ENCODE data around the gene C1QTNF3. TPM values are rescaled to one million over a fixed set of nuclear protein-coding genes. Genes with fewer than 3 reads are reported as not detected.

C1QTNF3 gene
- total RNA-seq, 1 donor from 2014 or later: 9.8 TPM

DNA sequence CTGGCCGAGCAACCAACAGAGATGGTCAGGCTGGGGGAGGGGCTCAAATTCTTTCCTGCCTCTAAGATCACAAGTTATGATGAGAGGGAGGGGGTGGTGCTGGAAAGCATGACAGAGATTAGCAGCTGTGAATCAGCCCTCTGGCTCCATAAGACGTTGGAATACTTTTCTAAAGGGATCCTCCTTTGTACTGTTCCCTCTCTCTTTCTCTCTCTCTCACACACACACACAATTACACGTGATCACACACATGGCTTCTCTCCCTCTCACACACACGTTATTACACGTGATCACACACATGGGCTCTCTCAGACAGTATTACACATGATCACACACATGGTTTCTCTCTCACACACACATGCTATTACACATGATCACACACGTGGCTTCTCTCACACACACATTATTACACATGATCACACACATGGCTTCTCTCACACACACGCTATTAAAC lies 58.3 kb downstream of the C1QTNF3 start, which contains the start of gene SLC45A2:
TSS of gene SLC45A2 (minus strand) at position 23 of the 454 bp plus-strand sequence. CDS start 110 bp downstream, outside the sequence.
- peaks cover 20% of the 10 kb centered on the region for H3K36me3 Mint-ChIP-seq
- no peaks in the 10 kb centered on the region for H3K27me3 Mint-ChIP-seq (ENCODE audit: low read depth)
- H3K4me1 Mint-ChIP-seq: no peaks in the 10 kb centered on the region
- H3K9me3 Mint-ChIP-seq: no peaks in the 10 kb centered on the region
- no peak within 1 kb of the TSS for H3K4me3 Mint-ChIP-seq
- DNase-seq (ENCODE audit: low spot score in 2 of 2, unreplicated experiment in 2 of 2): no peak
- H3K27ac Mint-ChIP-seq: no peak within 1 kb of the TSS
- TF ChIP-seq, protein P1, sequence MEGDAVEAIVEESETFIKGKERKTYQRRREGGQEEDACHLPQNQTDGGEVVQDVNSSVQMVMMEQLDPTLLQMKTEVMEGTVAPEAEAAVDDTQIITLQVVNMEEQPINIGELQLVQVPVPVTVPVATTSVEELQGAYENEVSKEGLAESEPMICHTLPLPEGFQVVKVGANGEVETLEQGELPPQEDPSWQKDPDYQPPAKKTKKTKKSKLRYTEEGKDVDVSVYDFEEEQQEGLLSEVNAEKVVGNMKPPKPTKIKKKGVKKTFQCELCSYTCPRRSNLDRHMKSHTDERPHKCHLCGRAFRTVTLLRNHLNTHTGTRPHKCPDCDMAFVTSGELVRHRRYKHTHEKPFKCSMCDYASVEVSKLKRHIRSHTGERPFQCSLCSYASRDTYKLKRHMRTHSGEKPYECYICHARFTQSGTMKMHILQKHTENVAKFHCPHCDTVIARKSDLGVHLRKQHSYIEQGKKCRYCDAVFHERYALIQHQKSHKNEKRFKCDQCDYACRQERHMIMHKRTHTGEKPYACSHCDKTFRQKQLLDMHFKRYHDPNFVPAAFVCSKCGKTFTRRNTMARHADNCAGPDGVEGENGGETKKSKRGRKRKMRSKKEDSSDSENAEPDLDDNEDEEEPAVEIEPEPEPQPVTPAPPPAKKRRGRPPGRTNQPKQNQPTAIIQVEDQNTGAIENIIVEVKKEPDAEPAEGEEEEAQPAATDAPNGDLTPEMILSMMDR (IDR thresholded peaks at IDR 0.05; ENCODE audit: unreplicated experiment): no peak

DNA sequence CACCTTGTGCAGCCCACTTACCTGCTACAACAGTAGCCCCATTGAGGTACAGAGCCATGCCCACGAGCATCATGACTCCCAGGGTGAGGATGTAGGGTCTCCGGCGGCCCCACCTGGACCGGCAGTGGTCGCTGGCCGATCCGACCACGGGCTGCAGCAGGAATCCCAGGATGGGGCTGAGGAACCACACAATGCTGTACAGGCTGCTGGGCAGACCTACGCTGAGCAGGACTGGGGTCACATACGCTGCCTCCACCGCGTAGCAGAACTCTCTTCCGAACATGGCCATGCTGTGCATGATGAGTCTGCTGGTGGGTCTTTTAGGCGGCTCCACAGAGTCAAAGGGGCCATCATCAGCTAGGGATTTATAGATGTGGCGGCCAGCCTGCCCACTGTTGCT lies 58.8 kb downstream of the C1QTNF3 start:
- no peak overlapping the region for H3K4me3 Mint-ChIP-seq
- peaks cover 17% of the 10 kb centered on the region for H3K36me3 Mint-ChIP-seq
- no peaks in the 10 kb centered on the region for H3K27me3 Mint-ChIP-seq (ENCODE audit: low read depth)
- H3K9me3 Mint-ChIP-seq: no peaks in the 10 kb centered on the region
- DNase-seq (ENCODE audit: low spot score in 2 of 2, unreplicated experiment in 2 of 2): no peak
- no peaks in the 10 kb centered on the region for H3K4me1 Mint-ChIP-seq
- TF ChIP-seq, protein P1 (IDR thresholded peaks at IDR 0.05; ENCODE audit: unreplicated experiment): no peak
- H3K27ac Mint-ChIP-seq: no peak overlapping the region

DNA sequence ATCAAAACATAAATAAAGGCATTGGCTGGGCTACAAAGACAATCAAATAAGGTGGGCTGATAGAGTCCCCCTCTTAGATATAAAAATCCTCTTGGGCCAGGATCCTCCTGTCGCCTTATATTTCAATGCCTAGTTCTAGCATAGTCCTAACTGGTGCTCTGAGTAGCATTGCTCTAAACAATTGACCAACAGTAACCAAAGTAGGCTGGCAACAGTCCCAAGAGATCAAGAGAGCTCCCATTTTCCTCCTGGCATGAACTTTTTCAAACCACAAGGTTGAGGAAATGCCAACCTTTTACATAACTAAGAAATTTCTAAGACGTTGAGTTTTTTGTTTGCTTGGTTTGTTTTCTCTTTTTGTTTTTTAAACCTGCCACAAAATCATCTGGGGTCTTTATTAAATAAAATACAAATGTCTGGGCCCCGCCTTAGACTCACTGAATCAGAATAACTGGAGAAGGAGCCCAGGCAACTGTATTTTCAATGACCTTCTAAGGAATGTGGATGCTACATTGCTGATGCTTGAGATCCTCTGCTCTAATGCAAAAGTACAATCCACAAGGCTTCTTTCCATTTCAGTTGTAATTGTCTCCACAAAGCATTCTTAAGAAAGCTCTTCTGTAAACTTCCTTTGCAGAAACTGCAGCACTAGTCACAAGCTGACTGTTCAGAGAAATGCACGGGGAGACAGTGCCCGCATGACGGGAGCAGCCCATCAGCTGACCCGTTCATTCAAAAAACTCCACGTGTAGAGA lies 61.4 kb downstream of the C1QTNF3 start:
- H3K36me3 Mint-ChIP-seq: no peaks in the 10 kb centered on the region
- H3K27me3 Mint-ChIP-seq (ENCODE audit: low read depth): no peaks in the 10 kb centered on the region
- no peak overlapping the region for H3K4me3 Mint-ChIP-seq
- TF ChIP-seq, protein P1 (IDR thresholded peaks at IDR 0.05; ENCODE audit: unreplicated experiment): no peak
- DNase-seq (ENCODE audit: low spot score in 2 of 2, unreplicated experiment in 2 of 2): no peak
- H3K27ac Mint-ChIP-seq: no peak overlapping the region
- H3K4me1 Mint-ChIP-seq: no peaks in the 10 kb centered on the region
- no peaks in the 10 kb centered on the region for H3K9me3 Mint-ChIP-seq

DNA sequence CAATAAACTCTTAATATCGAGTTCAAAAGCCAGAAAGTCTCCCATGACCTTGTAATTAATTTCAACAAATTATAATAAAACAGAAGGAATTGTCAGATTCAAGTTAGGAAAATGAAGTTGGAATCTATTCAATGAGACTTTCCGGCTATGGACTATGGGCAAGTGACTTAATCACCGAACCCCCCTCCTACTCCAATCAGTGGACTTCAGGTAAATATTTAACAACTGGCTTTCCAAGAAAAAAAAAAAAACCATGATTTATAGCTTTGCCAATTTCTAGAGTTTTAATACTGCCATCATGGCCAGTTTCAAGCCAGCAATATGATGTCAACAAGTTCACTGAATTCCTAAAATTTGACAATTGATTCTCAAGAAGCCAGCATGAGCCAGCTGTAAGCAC lies 63.0 kb downstream of the C1QTNF3 start:
- H3K4me1 Mint-ChIP-seq: peaks cover 2% of the 10 kb centered on the region
- no peaks in the 10 kb centered on the region for H3K36me3 Mint-ChIP-seq
- no peak for DNase-seq (ENCODE audit: low spot score in 2 of 2, unreplicated experiment in 2 of 2)
- no peak overlapping the region for H3K4me3 Mint-ChIP-seq
- no peaks in the 10 kb centered on the region for H3K9me3 Mint-ChIP-seq
- no peak overlapping the region for H3K27ac Mint-ChIP-seq
- TF ChIP-seq, protein P1 (IDR thresholded peaks at IDR 0.05; ENCODE audit: unreplicated experiment): no peak
- peaks cover 4% of the 10 kb centered on the region for H3K27me3 Mint-ChIP-seq (ENCODE audit: low read depth)

DNA sequence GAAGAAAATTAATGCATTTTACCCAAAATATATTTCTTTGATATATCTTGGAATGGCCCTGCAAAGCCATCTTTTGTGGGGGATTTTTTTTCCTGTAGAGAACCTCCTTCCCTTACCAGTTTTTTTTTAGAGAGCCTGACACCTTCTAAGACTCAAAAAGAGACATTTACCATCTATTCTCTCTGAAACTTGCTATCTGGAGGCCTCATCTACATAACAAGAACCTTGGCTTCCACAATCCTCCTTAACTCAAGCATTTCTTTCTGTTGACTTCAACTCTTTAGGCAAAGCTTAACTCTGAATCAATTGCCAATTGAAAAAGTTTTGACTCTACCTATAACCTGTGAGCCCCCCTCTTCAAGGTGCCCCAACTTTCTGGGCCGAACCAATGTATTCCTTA lies 64.7 kb downstream of the C1QTNF3 start:
- Mint-ChIP-seq H3K27me3 (ENCODE audit: low read depth) (peaks cover 9% of the 10 kb centered on the region), H3K4me3 (no peak overlapping the region), H3K27ac (no peak overlapping the region), H3K4me1 (peaks cover 5% of the 10 kb centered on the region), H3K36me3 (no peaks in the 10 kb centered on the region), H3K9me3 (no peaks in the 10 kb centered on the region)
- TF ChIP-seq, protein P1 (IDR thresholded peaks at IDR 0.05; ENCODE audit: unreplicated experiment): no peak
- no peak for DNase-seq (ENCODE audit: low spot score in 2 of 2, unreplicated experiment in 2 of 2)

Measured in mesothelial cell of epicardium (in vitro differentiated cells).